Activated CD8-positive, alpha-beta T cell treated with anti-CD3 and anti-CD28 coated beads for 36 hours (primary cell): Measurements from ENCODE around the gene GLTP. TPM values are rescaled to one million over a fixed set of nuclear protein-coding genes. Genes with fewer than 3 reads are reported as not detected.

Experiments
- ATAC-seq: fragments of 200-7000 bp; cut with Tn5 transposase; one replicate; pipeline ENCODE4 v1.10.0; 2021; ENCODE audit warnings: mild to moderate bottlenecking, moderate library complexity
- CTCF ChIA-PET: fragments of 350-600 bp; sonication (Branson Sonifier 250); formaldehyde crosslinking; loops from one replicate; lab custom pipeline; 2021; ENCODE audit warnings: antibody characterized with exemption; lab: Charles Lee
- POLR2A ChIA-PET: fragments of 350-600 bp; sonication (Branson Sonifier 250); formaldehyde crosslinking; loops from one replicate; lab custom pipeline; 2021; ENCODE audit warnings: antibody characterized with exemption; lab: Charles Lee
- DNase-seq: peaks from one replicate; pipeline ENCODE4 v3.0.0-alpha.2; 2020
- H3K27ac Mint-ChIP-seq: one replicate; pipeline ENCODE4 v1.8.0; 2021; ENCODE audit warnings: mild to moderate bottlenecking, mixed read lengths
- H3K27me3 Mint-ChIP-seq: one replicate; pipeline ENCODE4 v1.8.0; 2021; ENCODE audit warnings: mixed read lengths
- H3K36me3 Mint-ChIP-seq: one replicate; pipeline ENCODE4 v1.8.0; 2021; ENCODE audit warnings: low read depth, mixed read lengths
- H3K4me1 Mint-ChIP-seq: one replicate; pipeline ENCODE4 v1.8.0; 2021; ENCODE audit warnings: low read depth, mixed read lengths
- H3K4me3 Mint-ChIP-seq: one replicate; pipeline ENCODE4 v1.8.0; 2021; ENCODE audit warnings: mild to moderate bottlenecking, moderate library complexity, mixed read lengths
- H3K9me3 Mint-ChIP-seq: one replicate; pipeline ENCODE4 v1.8.0; 2021; ENCODE audit warnings: mixed read lengths
- intact Hi-C: fragments of 100-400 bp; cut with micrococcal nuclease; formaldehyde crosslinking; loops from one replicate; pipeline ENCODE4 v1.10.0; 2022
- total RNA-seq, 2 experiments: library from RNA; stranded (reverse); gene quantifications; one replicate each; pipeline ENCODE4 v1.2.3, GENCODE V29; 2021
- TF ChIP-seq, protein P1 (sequence below): fragments of 200-600 bp; IDR thresholded peaks from one replicate; pipeline ENCODE4 v1.8.0; 2022; ENCODE audit warnings: antibody characterized with exemption, mild to moderate bottlenecking

Gene GLTP
- total RNA-seq, 2 experiments from 2014 or later: 19.9 to 21.2 TPM

DNA sequence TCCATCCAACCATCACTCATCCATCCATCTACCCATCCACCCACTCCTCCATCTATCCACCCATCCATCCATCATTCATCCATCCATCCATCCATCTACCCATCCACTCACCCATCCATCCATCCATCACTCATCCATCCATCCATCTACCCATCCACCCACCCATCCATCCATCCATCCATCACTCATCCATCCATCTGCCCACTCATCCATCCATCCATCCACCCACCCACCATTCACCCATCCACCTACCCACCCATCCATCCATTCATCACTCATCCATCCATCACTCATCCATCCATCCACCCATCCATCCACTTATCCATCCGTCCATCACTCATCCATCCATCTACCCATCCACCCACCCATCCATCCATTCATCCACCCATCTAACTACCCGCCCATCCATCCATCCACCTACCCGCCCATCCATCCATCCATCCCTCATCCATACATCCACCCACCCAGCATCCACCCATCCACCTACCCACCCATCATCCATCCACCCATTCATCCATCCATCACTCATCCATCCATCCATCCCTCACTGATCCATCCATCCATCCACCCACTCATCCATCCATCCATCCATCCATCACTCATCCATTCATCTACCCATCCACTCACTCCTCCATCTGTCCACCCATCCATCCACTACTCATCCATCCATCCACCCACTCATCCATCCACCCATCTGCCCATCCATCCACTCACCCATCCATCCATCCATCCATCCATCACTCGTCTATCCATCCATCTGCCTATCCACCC is 71.3 kb downstream of the GLTP start:
- no peaks in the 10 kb centered on the region for H3K36me3 Mint-ChIP-seq
- H3K27ac Mint-ChIP-seq: no peak overlapping the region
- POLR2A ChIA-PET: no interaction called here
- H3K4me3 Mint-ChIP-seq: no peak overlapping the region
- no peaks in the 10 kb centered on the region for H3K4me1 Mint-ChIP-seq
- intact Hi-C loops: loop anchor here (5.0 kb wide), 1 partner anchor 38 kb away; no protein-coding TSS in a partner anchor
- DNase-seq: no peak
- TF ChIP-seq, protein P1, sequence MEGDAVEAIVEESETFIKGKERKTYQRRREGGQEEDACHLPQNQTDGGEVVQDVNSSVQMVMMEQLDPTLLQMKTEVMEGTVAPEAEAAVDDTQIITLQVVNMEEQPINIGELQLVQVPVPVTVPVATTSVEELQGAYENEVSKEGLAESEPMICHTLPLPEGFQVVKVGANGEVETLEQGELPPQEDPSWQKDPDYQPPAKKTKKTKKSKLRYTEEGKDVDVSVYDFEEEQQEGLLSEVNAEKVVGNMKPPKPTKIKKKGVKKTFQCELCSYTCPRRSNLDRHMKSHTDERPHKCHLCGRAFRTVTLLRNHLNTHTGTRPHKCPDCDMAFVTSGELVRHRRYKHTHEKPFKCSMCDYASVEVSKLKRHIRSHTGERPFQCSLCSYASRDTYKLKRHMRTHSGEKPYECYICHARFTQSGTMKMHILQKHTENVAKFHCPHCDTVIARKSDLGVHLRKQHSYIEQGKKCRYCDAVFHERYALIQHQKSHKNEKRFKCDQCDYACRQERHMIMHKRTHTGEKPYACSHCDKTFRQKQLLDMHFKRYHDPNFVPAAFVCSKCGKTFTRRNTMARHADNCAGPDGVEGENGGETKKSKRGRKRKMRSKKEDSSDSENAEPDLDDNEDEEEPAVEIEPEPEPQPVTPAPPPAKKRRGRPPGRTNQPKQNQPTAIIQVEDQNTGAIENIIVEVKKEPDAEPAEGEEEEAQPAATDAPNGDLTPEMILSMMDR: no peak
- no peaks in the 10 kb centered on the region for H3K27me3 Mint-ChIP-seq
- CTCF ChIA-PET: interaction anchor here (6.1 kb wide), 1 partner anchor 34 kb away, joined by 157 read pairs; no protein-coding TSS in a partner anchor
- no peak for ATAC-seq
- no peaks in the 10 kb centered on the region for H3K9me3 Mint-ChIP-seq

DNA sequence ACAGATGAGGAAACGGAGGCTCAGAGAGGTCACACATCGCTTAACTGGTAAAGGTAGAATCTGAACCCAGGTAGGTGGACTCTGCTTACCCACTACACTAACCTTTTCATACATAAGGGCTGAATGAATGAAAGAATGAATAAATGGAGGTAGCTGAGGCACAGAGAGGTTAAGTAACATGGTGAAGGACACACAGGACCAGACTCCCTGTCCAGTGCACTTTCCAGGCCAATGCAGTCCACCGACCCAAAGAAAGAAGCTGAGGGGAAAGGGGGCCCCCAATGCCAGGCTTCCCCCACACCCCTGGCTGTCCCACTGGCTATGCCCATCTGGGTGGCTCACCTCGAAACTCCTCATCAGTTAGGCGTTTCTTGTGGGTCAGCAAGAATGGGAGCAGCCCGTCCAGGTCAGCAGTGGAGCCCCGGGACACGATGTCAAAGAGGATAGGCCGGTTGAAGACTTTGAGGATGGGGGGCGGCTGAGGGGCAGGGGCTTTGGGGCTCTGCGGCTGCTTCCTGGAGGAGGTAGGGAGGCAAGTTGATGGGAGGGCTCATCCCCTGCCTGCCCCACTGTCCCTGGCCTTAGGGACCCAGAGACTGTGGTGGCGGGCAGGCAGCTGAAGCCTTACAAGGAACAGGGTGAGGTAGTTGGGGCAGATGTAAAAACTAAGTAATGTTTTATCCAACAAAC is 72.2 kb downstream of the GLTP start:
- ChIA-PET POLR2A (no interaction called here), CTCF (interaction anchor here (6.1 kb wide), 1 partner anchor 35 kb away, joined by 157 read pairs; no protein-coding TSS in a partner anchor)
- Mint-ChIP-seq H3K36me3 (no peaks in the 10 kb centered on the region), H3K27ac (no peak overlapping the region), H3K9me3 (no peaks in the 10 kb centered on the region), H3K27me3 (no peaks in the 10 kb centered on the region), H3K4me1 (no peaks in the 10 kb centered on the region), H3K4me3 (no peak overlapping the region)
- DNase-seq (no peak), ATAC-seq (no peak)
- TF ChIP-seq, protein P1: no peak
- intact Hi-C loops: loop anchor here (5.0 kb wide), 1 partner anchor 39 kb away; no protein-coding TSS in a partner anchor

DNA sequence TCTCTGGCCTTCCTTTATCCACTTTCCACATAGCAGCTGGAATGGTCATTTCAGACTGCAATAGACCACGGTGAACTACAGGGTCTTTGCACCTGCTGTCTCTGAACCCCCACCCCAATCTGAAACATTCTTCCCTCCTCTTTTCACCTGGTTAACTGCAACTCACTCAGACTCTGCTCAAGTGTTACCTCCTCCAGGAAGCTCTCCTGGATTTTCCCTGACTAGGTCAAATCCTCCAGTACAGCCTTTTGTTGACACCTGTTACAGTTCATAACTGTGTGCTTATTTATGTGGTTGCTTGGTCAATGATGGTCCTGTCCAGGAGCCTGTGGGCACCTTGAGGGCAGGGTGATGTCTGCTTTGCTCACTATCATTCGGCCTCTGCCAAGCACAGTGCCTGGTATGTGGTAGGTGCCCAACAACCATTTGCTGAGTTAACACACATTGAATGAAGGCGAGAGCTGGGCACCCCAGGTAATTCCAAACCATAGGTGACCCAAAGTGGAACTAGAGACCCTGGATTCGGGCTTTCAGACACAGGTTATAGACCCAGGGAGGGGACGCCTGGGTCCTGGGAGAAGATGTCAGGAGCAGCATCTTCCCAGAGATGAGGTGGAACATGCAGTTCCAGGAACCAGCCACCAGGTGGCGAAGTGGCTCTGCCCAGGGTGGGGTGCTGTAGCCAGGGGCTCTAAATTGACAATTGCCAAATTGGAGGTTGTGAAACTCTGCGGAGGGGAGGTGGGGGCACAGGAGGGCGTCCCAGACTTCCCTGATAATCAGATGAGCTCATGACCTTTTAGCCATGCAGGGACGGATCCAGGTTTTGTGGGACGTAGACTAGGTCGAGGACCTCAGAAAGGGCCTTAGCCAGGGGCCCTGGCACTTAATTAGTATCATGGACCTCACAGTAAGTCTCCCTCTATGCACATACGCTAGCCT is 75.2 kb downstream of the GLTP start:
- ATAC-seq: peak; percentile 93
- POLR2A ChIA-PET: no interaction called here
- no peaks in the 10 kb centered on the region for H3K36me3 Mint-ChIP-seq
- no peaks in the 10 kb centered on the region for H3K9me3 Mint-ChIP-seq
- H3K27me3 Mint-ChIP-seq: no peaks in the 10 kb centered on the region
- DNase-seq: peak; percentile 74
- no peak overlapping the region for H3K27ac Mint-ChIP-seq
- H3K4me3 Mint-ChIP-seq: no peak overlapping the region
- H3K4me1 Mint-ChIP-seq: no peaks in the 10 kb centered on the region
- CTCF ChIA-PET: interaction anchor here (0.5 to 6.1 kb wide), 33 partner anchors 10 to 1517 kb away, joined by 3 to 157 read pairs (median 4); no protein-coding TSS in a partner anchor
- TF ChIP-seq, protein P1: peak; percentile 97
- intact Hi-C loops: loop anchor here (2.0 to 5.0 kb wide), 2 partner anchors 42 to 76 kb away; partner anchors contain the start of gene GLTP

DNA sequence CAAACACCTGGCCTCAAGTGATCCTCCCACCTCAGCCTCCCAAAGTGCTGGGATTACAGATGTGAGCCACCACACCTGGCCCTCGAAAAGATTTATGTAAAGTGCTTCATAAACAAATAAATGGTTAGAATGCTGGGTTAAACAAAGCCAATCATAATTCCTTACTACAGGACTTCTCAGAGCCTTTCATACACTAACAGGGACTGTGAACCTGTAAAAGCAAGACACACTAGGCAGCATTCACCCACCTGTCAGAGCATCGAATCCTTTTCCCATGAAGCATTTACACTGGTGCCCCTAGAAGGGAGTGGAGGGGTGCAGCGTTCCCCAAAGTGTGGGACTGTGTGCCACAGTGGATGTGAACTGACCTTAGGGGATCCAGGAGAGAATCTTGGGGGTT is 76.7 kb downstream of the GLTP start:
- H3K9me3 Mint-ChIP-seq: no peaks in the 10 kb centered on the region
- H3K4me3 Mint-ChIP-seq: no peak overlapping the region
- ChIA-PET POLR2A (no interaction called here), CTCF (interaction anchor here (0.8 to 6.1 kb wide), 9 partner anchors 13 to 206 kb away, joined by 3 to 157 read pairs (median 9); no protein-coding TSS in a partner anchor)
- no peak overlapping the region for H3K27ac Mint-ChIP-seq
- no peaks in the 10 kb centered on the region for H3K27me3 Mint-ChIP-seq
- TF ChIP-seq, protein P1: no peak
- intact Hi-C loops: loop anchor here (2.0 kb wide), 1 partner anchor 77 kb away; the partner anchor contains the start of gene GLTP
- ATAC-seq: no peak
- no peaks in the 10 kb centered on the region for H3K36me3 Mint-ChIP-seq
- H3K4me1 Mint-ChIP-seq: no peaks in the 10 kb centered on the region
- no peak for DNase-seq
